ENCODE results near the gene NRIP1.

GRCh38 chr21:15051644-15052458 is 12.9 kb downstream of the NRIP1 start:
- TF ChIP-seq POLR2AphosphoS5 (IDR thresholded peaks at IDR 0.05; ENCODE audit: low read depth, low read length) (no peak), CTCF (IDR thresholded peaks at IDR 0.05) (no peak)
